Hematopoietic multipotent progenitor cell treated with erythropoietin and hydrocortisone succinate and interleukin-3 and kit ligand, for 15 days (in vitro differentiated cells): ENCODE data around the gene RPH3AL.
"Not testable (repeated sequence)": the region's sequence is repeated elsewhere in the genome, so short reads cannot be mapped to it uniquely, and the experiment has no call there.

Experiments
- DNase-seq: peaks from one replicate; pipeline ENCODE4 v3.0.0-alpha.2; 2015; ENCODE audit warnings: low spot score

The RPH3AL gene

GRCh38 chr17:200586-200985, 152.0 kb downstream of the RPH3AL start:
- DNase-seq, result no peak

- no peak for DNase-seq
Observed at GRCh38 chr17:199806-200545, 152.6 kb downstream of the RPH3AL start.

GRCh38 chr17:199191-199604, 153.4 kb downstream of the RPH3AL start:
- DNase-seq, result no peak

GRCh38 chr17:198225-198624, 154.4 kb downstream of the RPH3AL start:
- DNase-seq, result not testable (repeated sequence)

GRCh38 chr17:197352-197751, 155.3 kb downstream of the RPH3AL start:
- DNase-seq, result no peak

- DNase-seq, result no peak
Observed at GRCh38 chr17:194828-195602, 157.6 kb downstream of the RPH3AL start.

GRCh38 chr17:193841-194806, 158.5 kb downstream of the RPH3AL start:
- DNase-seq, result no peak

GRCh38 chr17:193426-193810, 159.2 kb downstream of the RPH3AL start:
- no peak for DNase-seq

GRCh38 chr17:192666-193425, 159.8 kb downstream of the RPH3AL start:
- DNase-seq, result no peak

GRCh38 chr17:189444-189843, 163.2 kb downstream of the RPH3AL start:
- DNase-seq, result no peak

- no peak for DNase-seq
Observed at GRCh38 chr17:187130-187529, 165.5 kb downstream of the RPH3AL start.

- no peak for DNase-seq
Observed at GRCh38 chr17:185445-186138, 167.0 kb downstream of the RPH3AL start.

GRCh38 chr17:183021-183420, 169.6 kb downstream of the RPH3AL start:
- no peak for DNase-seq

GRCh38 chr17:182050-182751, 170.4 kb downstream of the RPH3AL start:
- no peak for DNase-seq

GRCh38 chr17:181245-182049, 171.2 kb downstream of the RPH3AL start, which contains the start of gene DOC2B:
DOC2B (minus strand) TSS chr17:181650; CDS start chr17:181479, 171 bp downstream.
- DNase-seq, result no peak

GRCh38 chr17:180381-181244, 172.0 kb downstream of the RPH3AL start:
- DNase-seq, result no peak

- DNase-seq, result no peak
Observed at GRCh38 chr17:179781-180380, 172.7 kb downstream of the RPH3AL start.

GRCh38 chr17:179066-179432, 173.6 kb downstream of the RPH3AL start:
- no peak for DNase-seq
